HG02610 (cell line): ENCODE measurements around the gene ARMH3.
A peak's percentile ranks its signal among the peaks of the same experiment; 100 is the strongest.
"Not testable (repeated sequence)": the region's sequence is repeated elsewhere in the genome, so short reads cannot be mapped to it uniquely, and the experiment has no call there.

Experiments used
- ATAC-seq: cut with Tn5 transposase; IDR thresholded peaks from one replicate; pipeline ENCODE4 v1.9.1; 2021; ENCODE audit warnings: mild to moderate bottlenecking, moderate library complexity; ENCODE audit not compliant: unreplicated experiment

ARMH3 gene

DNA sequence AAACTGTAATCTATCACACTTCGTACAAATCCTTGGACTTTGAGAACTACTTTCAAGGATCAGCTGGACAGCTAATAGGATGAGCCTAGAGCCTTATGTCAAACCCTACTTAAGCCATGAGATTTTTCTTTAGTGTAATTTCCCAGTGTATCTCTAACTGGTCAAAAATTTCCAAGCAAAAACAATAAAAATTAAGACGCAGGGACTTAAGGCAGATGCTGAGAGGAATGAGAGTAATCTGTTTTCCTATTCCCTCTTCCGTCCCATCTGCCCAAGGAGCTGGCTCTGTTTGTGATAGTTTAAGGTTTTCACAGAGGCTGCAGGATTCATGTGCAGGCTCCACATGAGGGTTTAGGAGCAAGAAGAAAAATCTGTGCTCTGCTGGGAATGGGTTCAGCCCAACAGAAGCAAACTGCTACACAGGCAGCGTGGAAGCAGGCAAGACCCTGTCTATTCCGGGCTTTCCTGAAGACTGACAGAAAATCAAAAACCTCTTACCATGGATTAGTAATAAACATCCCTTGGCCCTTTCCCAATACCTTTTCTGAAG lies 62.2 kb downstream of the ARMH3 start:
- ATAC-seq, result no peak

DNA sequence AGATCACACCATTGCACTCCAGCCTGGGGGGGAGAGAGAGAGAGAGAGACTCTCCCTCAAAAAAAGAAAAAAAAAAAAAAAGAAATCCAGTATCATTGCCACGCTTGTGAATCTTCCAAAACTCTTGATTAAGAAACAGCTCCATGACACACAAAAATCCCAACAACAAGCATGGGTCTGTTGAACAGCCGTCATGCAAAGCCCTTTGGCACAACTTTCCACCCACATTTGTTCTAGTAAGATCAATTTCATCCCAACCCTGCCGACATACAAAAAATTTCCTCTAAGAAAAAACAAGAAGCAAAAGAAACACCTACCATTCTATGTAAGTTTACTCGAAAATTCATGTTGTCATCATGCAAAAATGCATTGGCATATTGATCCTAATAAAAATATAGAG lies 62.8 kb downstream of the ARMH3 start:
- no peak for ATAC-seq

DNA sequence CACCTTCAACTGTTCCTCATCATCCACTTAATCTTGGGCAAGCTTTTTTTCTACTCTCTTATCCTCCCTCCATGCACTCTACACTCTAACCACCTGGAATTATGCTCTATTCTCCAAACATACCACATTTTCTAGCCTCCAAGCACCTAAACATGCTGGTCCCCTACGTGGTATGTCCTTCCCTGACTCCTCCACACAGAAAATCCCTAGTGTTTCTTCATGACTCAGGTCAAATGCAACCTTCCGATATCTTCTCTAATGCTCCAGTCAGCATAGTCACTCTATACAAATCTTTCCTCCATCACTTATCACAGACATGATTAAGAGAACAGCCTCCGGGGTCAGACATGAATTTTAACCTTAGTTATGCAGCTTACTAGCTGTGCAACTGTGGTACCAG lies 68.8 kb downstream of the ARMH3 start:
- no peak for ATAC-seq

DNA sequence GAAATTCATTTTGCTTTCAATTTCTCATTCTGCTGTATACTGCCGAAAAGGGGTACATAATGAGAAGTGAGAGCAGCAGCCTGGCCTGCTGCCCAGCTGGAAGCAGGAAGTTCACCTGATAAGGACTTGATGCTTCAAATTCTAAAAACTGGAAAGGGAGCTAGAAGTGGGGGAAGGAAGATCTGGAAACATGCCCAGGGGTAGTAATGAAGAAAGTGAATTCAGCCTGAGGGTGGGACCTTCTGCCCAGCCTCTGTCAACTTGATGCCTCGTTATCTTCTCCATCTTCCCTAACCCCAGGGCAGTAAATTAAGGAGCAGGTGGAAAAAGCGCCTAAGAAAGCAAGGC lies 69.4 kb downstream of the ARMH3 start:
- ATAC-seq, result peak; percentile 48

DNA sequence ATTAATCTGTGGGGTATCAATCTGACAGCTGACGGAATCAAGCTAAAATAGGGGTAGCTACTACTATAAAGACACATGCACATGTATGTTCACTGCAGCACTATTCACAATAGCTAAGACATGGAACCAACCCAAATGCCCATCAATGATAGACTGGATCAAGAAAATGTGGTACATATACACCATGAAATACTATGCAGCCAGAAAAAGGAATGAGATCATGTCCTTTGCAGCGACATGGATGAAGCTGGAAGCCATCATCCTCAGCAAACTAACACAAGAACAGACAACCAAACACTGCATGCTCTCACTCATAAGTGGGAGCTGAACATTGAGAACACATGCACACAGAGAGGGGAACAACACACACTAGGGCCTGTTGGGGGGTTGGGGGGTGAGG lies 75.3 kb downstream of the ARMH3 start:
- not testable (repeated sequence) for ATAC-seq

DNA sequence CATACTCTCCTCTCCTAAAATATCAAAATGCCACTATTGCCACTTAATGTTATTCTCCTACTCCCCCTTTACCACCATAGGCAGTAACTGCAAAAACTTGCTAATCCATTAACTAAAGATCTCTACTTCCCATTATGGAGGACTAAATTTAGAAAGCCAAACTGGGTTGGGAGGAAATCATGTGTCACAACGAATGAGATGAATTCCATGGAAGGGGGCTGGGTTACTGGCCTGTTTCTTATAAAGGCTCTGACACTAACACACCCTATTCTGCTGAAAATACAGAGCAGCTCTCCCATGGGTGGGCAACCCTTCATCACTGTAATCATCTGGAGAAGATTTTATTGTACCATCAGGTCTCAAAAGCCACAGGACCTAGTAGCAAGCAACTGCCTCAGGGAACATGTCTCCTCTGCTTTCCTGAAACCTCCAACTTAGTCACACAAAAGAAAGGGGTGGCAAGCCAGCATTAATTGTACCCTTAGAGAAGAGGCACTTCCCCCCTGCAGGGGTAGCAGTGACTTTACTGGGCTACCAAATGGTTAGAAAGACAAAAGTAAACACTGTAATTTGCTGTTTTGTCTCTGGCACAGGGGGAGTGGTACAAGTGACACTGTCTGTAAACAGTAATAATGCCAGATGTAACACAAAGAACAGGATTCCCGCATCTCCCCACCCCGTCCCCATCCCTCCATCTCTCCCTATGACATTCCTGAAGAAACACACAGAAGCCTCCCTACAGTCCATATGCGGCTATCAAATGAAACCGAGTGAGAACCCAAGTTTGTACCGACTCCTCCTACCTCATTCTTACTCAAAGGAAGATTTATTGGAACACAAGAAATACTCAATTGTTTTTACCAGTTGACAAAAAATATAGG lies 81.6 kb downstream of the ARMH3 start:
- ATAC-seq, result no peak

DNA sequence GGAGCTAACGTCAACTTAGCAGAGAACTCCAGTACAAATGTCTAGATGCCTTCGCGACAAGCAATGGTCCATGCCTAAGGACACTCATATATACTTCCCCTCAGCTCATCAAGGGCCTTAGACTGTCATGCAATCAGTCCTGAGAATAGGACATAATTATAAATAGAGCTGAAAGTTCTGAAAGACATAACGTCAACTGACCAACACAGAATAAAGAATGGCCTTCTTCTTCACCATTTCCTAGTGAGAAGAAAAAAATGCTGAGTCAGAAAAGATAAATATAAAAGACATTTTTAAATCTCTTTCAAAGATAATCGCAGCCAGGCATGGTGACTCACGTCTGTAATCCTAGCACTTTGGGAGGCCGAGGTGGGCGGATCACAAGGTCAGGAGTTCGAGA lies 83.2 kb downstream of the ARMH3 start:
- no peak for ATAC-seq

DNA sequence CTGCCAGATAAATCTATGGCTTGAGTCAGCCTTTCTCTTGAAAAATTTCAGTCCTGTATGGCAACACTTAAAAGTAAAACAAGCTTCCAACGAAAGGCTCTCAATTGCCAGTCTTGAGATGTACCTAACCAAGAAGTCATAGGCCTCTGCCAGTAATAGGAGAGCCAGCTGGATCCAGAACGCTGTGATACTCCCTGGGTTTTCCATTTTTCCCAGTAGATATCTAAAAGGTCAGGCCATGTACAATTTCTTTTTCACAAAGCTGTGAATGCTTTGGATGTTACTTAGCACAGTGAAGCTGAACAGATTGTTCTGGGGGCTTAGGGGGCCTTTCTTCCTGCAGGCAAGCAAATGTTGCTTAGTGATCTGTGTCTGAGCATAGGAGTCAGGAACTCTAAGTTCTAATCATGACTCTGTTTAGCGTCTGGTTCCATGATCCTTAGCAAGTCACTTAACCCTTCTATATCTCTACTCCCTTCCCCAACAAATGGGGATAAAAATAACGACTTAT lies 86.5 kb downstream of the ARMH3 start:
- peak; percentile 4 for ATAC-seq

DNA sequence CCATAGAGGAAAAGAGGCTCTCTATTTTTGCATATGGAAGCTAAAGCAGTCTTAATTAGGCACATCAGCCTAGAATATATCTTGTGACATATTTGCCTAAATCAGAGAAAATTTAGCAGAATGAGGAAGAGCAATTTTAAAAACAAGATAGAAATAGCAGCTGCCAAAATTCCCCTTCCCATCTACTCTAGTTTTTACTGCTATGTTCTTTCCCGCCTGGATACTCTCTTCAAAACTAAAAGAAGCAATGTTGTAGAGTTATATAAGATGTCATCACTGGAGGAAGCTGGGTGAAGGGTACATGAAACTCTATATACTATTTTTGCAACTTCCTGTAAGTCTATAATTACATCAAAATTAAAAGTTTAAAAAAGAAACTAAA lies 87.0 kb downstream of the ARMH3 start:
- ATAC-seq, result peak; percentile 53

DNA sequence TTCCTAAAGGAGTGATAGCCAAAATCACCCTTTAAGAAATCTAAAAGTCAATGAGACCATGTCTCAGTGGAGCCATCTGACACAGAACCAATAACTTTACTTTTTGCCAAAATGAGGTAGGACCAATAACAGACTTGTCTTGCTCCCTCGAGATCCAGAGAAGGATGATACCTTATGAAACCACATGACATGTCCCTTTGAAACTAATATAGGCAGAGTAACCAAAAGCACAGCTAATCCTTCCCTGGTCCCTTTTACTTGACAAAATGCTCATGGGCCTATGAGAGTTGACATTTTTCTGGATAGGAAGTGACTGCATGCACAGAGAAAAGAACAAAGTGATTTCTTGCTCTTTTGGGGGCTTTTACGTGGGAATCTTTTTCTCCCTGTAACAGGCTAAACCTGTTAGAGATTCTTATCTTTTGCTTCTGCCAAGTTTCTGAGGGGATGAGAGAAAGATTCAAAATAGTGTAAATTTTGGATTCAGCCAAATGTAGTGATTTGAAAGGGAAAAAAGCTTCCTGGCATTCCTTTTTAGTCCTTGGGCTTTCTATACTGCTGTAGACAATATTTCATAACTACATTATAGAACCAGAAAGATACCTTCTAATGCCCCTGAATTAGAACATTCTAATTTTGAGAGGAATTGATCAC lies 87.6 kb downstream of the ARMH3 start:
- ATAC-seq, result no peak

DNA sequence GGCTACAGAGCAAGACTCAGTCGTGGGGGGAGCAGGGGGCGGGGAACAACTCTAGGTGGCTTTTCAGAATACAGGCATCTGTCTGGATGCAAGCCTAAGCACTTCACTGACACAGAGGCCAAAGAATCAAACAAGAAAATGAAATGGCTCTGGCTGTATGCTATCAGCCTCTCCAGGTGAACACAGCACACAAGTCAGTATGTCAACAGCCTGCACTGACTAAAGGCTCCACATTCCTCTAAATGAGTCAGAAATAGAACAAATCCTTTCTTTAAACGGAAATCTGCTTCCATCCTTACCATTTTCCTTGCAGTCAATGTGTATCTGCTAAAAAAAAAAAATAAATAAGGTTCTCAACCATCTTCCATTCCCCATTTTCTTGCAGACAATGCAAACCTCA lies 88.3 kb downstream of the ARMH3 start:
- no peak for ATAC-seq

DNA sequence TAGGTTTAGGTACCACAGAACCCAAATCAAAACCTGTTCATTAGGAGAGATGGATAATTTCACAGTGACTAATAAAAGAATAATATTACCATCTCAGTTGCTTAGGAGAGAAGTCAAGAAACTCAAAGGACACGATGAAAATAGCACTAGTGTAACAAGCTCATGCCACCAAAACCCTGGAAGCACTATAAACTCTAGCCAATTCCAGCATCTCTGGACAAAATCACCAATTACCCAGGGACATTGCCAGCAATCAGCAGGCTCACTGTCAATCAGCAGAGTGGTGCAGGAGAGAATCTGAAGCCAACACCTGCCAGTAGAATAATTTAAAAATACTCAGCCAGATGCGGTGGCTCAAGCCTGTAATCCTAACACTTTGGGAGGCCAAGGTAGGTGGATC lies 88.9 kb downstream of the ARMH3 start:
- no peak for ATAC-seq

DNA sequence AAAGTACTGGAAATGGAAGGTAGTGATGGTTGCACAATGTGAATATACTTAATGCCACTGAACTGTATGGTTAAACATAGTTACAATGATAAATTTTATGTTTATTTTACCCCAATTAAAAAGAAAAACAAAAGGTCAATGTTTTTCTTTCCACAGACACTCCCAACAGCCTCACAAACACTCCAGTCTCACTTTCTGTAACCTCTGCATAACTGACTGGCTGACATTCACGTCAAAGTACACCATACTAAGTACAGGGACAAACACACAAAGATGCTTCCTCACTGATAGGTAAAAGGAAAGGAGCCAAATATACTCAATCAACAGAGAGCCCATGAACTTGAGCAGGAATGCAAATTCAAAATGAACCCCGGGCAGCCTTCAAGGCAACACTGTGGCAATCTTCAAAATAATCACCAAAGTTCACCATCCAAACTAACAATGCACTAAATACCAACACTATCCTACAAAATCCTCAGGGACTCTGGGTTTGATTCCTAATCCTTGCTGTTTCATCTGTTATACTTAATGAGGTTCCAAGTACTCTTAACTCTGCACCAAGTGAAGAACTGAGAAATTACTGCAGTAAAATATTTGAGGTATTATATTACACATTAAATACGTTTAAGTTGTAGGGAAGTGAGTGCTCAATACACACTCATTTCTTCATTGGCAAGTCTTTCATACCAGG lies 90.8 kb downstream of the ARMH3 start:
- ATAC-seq, result no peak

DNA sequence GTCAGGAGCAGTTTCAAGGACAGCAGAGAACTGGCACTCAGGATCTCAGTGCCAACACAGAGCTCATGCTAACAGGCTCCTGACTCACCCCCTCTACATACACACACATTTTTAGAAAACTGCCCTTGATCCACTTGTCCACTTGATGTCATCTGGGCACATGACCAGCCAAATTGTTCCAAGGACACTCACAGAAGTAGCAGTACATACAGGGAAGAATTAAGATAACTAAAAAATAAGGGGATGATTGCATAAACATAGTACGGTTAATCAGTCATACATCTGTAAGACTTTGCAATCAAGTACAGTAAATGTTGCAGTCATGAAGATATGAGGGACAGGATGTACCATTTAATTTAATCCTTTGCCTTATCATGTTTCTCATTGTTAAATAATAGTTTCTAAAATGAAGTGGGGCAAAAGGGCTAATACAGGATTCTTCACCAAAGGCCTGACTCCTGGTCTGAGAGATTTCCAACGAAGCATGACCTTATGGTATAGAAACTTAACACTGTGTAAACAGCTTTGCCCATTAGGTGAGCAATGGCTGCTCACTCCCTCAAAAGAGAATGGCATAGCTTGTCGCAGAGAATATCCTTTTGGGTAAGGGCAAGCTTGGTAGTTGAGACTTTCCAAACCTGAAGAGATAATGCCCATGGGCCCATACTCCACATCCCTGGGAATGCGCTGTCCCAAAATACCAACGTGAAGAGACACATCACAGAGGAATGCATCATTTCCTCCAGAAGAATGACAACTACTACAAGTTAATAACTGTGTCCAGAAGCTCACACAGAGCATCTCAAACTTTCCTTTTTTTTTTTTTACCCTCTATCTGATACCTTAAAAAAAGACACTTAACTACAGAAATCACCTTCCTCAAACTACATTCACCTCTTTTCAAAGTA lies 94.1 kb downstream of the ARMH3 start:
- no peak for ATAC-seq

DNA sequence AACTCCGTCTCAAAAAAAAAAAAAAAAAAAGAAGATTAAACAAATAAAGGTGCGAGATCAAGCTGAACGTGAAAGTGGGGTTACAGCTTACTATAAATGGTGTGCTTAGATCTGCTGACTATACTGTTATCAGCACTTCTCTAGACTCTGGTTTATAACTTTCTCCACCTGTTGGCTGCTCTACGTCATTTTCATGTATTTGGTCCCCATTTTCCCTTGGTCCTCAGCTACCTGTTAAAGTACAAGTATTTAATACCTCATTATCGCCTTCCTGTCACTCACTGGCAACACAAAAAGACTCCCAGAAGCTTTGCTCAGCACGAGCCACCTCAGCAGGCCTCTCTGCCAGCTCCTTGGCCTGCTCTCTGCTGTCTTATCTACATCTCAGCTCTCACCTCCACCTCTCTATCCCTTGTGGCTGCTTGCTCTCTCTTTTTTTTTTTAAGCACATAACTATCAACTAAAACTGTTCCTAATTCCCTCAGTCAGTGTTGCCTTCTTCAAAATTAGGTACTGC lies 95.0 kb downstream of the ARMH3 start:
- ATAC-seq, result no peak

DNA sequence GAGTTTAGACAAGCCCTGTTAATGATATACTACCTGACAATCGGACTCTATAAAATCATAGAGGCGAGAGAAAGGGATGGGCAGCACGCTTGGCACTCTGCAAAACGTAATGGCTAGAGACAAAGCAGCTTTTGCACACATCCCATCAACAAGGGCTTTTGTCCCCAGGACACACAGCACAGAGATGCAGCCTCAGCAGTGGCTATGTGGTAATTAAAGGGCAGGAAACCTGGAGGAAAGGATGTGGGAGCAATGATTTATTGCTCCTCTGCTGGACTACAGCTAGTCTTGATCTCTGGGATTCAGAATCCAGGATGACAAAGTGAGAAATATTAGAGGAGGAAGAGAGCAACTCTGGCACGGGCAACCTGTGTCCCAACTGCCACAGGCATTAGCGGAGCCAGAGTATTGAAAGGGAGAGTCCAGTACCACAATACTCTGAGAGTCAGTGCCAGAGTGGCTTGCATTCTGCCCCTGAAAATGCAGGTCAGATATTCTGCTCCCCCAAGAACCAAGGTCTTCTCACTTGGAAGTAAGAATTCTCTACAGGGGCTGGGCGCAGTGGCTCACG lies 96.5 kb downstream of the ARMH3 start:
- ATAC-seq, result no peak

DNA sequence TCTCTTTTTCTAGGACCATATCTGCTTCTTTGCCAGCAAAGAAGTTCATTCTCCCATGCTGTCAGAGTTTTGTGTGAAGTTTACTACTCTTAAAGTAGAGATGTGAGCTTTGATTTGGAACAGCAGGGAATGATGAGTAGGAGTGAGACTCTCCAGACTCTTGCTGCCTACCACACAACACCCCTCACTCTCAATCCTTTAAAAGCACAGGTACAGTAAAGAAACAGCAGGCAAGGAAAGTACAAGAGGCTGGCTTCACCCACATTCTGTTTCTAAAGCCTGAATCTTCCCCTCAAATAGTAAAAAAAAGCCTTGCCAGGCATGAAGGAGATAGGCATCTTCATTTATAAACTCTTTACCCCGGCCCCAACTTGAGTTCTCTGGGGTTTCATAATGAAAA lies 97.3 kb downstream of the ARMH3 start:
- no peak for ATAC-seq

DNA sequence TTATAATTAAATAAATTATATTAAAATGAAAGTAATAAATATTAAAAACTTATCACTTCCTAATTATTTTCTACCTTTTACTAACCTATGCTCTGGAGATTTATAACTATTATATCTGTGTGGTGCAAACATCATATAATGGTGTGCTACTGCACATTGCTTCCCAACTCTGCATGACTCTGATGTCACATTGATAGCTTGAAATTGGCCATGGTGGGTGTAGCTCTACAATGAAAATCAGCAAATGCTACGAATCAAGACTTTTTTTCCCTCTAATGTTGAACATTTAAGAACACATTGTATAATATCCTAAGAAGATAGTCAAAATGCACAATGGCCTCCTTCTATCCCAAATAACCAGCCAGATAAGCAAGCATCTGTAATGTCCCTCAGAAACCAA lies 99.1 kb downstream of the ARMH3 start:
- no peak for ATAC-seq

DNA sequence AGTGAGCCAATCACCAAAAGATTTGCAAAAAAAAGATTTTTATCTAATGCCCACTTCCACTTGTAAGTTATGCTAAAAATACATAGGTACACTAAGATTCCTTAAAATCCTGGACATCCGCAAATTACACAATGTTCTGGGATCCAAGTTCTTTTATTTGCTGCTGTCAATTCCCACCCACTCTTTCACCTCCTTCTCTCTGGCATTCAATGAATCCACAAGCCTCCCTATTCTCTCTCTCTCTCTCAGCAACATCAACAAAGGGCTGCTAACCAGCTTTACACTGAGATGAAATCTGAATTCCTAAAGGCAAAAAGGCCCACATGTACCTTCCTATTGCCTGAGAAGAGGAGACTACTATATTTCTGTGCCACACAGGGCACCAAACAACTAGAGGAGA lies 99.9 kb downstream of the ARMH3 start:
- no peak for ATAC-seq

DNA sequence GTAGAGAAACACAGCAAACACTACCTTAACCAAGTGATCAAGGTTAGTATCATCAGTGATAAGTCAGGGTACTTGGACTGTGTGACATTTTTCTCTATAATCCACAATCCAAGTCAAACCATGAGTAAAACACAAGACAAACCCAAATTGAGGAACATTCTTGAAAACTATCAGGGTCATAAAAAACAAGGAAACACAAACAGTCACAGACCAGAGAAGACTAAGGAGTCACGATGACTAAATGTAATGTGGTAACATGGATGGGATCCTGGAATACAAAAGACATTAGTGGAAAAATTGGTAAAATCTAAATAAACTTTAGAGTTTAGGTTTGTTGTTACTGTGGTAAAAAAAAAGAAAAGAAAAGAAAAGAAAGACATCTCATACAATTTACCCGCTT lies 103.8 kb downstream of the ARMH3 start:
- ATAC-seq, result no peak
